GM11168 (cell line): ENCODE data around the gene CRTC3.
"Not testable (repeated sequence)": the region's sequence is repeated elsewhere in the genome, so short reads cannot be mapped to it uniquely, and the experiment has no call there.

Experiments
- in situ Hi-C: fragments of 300-500 bp; cut with MboI; formaldehyde crosslinking; loops from one replicate; pipeline ENCODE4 v1.12.0; 2022; ENCODE audit warnings: low sequenced_read_pairs; ENCODE audit not compliant: unreplicated experiment

CRTC3 gene

GRCh38 chr15:90644526-90644925 is 114.8 kb downstream of the CRTC3 start:
- in situ Hi-C loops, result no loop called here

GRCh38 chr15:90644952-90645725 is 115.4 kb downstream of the CRTC3 start:
- in situ Hi-C loops, result loop anchor here (5.0 kb wide), 1 partner anchor 242 kb away; no protein-coding TSS in a partner anchor

DNA sequence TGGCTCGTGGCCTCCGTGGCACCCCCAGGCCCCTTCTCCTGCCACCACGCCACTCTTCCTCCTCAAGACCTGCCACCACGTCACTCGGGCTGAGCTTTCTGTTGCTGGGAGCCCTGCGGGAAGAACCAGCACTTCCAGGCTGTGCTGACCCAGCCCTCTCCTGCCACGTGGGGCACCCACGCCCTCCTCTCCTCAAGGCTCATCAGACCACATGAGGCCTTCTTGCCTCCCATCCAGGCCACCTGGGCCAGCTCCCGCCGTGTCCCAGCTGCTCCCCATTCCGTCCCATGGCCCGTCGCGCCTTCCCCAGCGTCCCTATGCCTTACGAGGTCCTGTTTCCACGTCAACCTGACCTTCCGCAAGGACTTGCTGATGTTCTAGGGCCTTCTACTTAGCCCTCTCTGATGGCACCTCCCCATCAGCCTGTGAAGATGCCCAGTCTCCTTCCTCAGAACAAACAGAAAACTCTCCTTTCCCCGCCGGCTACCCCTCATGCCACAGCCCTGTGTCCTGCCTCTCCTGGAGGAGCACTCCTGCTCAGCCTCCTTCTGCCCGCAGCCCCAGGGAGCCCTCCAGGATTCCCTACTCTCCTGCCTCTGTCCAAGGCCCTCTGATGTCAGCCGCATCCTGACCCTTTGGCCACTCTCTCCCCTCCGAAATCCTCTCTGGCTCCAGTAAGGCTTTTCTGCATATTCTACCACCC is 116.3 kb downstream of the CRTC3 start:
- in situ Hi-C loops, result loop anchor here (5.0 kb wide), 1 partner anchor 241 kb away; no protein-coding TSS in a partner anchor

GRCh38 chr15:90646662-90647305 is 117.1 kb downstream of the CRTC3 start:
- in situ Hi-C loops, result loop anchor here (5.0 kb wide), 1 partner anchor 241 kb away; no protein-coding TSS in a partner anchor

DNA sequence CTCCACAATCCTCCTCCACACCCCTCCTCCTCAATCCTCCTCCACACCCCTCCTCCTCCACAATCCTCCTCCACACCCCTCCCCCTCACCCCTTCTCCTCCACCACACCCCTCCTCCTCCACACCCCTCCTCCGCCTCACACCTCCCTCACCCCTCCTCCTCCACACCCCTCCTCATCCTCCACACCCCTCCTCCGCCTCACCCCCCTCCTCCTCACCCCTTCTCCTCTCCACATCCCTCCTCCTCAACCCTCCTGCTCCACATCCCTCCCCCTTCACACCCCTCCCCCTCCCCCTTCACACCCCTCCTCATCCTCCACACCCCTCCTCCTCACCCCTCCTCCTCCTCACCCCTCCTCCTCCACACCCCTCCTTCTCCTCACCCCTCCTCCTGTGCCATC is 117.6 kb downstream of the CRTC3 start:
- in situ Hi-C loops, result loop anchor here (5.0 kb wide), 1 partner anchor 240 kb away; no protein-coding TSS in a partner anchor

DNA sequence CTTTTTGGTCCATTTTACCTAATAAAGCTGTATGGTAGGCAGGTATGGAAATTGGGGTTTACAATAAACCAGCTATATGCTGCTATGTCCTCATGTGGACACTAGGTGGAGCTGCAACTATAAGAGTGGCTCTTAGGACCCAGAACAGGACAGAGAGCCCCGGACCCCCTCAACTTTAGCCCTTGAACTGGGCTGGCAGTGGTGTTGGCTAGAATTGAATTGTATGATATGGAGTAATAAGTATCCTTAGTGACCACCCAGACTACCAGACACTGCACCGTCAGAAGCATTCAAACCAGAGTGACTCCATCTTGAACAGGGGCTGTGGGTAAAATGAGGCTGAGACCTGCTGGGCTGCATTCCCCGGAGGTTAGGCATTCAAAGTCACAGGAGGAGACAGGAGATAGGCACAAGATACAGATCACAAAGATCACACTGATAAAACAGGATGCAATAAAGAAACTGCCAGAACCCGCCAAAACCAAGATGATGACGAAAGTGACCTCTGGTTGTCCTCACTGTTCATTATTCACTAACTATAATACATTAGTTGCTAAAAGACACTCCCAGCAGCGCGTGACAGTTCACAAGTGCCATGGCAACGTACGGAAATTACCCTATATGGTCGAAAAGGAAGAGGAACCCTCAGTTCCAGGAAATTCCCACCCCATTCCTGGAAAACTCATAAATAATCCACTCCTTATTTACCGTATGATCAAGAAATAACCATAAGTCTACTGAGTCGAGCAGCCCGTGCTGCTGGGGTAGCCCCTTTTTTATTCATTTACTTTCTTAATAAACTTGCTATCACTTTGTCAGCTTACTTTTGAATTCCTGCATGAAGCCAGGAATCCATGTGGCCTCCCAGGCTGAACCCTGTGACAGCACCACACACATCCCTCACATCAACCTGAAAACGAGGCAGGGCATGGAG is 118.7 kb downstream of the CRTC3 start:
- in situ Hi-C loops, result loop anchor here (5.0 kb wide), 1 partner anchor 239 kb away; no protein-coding TSS in a partner anchor

GRCh38 chr15:90650117-90650955 is 120.6 kb downstream of the CRTC3 start:
- in situ Hi-C loops, result no loop called here

DNA sequence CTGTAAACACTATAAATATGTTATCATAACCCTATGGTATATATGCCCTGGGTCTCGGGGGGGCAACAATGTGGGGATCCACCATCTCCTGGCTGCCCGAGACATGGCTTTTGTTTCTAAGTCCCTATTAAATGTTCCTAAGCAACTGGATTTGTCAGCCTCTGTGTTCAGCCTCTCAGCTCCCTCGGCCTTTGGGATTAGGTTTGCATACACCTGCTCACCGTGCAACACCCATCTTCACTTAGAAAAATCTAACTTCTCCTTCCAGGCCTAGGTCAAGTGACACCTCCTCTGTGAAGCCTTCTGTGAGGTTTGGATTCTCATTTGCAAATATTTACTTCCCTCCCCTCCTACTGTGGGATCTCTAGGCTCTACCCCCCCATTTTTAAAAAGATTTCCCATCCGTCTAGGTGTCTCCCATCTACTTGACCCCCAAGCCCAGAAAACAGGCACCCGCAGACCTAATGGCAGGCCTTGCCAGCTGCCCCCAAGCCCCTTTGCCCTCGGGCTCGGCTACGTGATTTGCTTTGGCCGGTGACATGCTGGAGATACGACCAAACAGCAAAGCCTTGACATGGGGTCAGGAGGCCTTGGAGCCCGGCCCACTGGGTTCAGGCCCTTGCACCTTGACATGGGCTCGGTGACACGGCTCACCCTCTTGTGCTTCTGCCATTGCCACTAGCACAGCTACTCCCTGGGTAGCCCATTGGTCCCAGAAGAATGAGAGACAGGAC is 121.4 kb downstream of the CRTC3 start:
- in situ Hi-C loops, result no loop called here

DNA sequence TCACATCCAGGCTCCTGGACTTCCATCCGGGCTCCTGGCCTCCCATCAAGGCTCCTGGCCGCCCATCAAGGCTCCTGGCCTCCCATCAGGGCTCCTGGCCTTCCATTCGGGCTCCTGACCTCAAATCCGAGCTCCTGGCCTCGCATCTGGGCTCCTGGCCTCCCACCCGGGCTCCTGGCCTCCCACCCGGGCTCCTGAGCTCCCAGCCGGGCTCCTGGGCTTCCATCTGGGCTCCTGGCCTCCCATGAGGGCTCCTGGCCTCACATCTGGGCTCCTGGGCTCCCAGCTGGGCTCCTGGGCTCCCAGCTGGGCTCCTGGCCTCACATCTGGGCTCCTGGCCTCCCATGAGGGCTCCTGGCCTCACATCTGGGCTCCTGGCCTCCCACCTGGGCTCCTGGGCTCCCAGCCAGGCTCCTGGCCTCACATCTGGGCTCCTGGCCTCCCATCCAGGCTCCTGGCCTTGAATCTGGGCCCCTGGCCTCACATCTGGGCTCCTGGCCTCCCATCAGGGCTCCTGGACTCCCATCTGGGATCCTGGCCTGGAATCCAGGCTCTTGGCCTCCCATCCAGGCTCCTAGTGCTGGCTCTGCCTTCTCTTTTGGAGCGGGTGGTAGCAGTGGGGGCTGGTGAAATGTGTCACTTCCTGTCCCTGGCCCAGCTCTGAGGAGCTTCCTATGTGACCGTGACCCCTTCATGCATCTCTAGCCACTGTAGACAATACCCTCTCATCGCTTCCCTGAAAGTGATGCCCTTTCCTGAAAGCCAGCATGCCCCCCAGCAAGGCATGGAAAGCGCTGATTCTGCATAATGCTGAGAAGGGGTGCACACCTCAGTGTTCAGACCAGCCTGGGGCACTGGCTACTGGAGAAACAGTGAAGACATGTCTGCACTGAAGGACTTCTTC is 124.8 kb downstream of the CRTC3 start:
- in situ Hi-C loops, result loop anchor here (5.0 kb wide), 1 partner anchor 38 kb away; no protein-coding TSS in a partner anchor

- in situ Hi-C loops, result loop anchor here (5.0 kb wide), 1 partner anchor 35 kb away; no protein-coding TSS in a partner anchor
Measured at GRCh38 chr15:90657520-90658172, 127.9 kb downstream of the CRTC3 start.

DNA sequence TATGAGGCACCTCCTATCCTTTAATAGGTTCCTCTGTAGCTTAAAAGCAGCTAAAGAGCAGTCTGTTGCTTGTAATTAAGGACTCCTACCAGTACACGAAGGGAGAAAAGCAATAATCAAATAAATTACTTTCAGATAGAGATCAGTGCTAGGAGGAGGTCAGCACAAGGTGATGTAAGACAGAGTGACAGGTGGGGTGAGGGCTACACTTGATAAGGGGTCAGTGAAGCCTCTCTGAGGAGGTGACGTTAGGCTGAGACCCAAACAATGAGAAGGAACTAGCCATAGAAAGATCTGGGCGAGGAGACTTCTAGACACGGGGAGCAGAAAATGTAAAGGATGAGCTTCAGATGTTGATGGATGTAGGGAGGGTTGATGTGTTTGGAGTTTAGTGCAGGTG is 129.8 kb downstream of the CRTC3 start:
- in situ Hi-C loops, result loop anchor here (5.0 kb wide), 1 partner anchor 33 kb away; no protein-coding TSS in a partner anchor

DNA sequence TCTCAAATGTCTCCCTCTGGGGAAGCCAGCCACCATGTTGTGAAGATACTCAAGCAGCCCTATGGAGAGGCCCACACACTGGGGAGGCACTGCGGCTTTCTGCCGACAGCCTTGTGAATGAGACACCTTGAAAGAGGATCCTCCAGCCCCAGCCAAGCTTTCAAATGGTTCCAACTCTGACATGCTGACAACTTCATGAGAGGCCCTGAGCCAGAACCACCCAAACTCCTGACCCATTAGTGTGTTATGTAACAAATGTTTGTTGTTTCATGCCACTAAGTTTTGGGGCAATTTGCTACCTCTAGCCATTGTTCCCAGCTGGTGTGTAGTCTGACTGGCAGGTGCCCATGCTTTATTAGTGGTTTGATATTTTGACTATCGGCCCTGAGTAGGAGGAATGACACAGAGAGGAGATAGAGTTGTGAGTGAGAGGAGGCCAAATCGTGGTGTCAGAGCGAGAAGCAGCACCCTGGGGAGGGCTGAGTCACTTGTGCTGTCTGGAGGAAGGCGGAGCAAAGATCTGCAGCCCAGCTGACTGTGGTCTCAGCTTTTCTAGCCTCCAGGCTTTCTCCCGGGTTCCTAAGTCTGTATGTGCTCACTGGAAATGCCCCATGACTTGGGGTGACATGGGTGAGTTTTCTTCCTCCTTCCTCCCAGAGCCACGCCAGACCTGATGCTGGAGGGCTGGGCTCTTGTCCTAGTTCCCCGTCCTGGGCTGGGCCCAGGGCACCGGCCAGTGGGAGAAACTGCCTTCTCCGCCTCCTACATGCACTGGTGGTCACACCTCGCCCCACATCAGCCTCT is 130.7 kb downstream of the CRTC3 start:
- in situ Hi-C loops, result no loop called here

- in situ Hi-C loops, result not testable (repeated sequence)
Measured at GRCh38 chr15:90660999-90661330, 131.2 kb downstream of the CRTC3 start.

DNA sequence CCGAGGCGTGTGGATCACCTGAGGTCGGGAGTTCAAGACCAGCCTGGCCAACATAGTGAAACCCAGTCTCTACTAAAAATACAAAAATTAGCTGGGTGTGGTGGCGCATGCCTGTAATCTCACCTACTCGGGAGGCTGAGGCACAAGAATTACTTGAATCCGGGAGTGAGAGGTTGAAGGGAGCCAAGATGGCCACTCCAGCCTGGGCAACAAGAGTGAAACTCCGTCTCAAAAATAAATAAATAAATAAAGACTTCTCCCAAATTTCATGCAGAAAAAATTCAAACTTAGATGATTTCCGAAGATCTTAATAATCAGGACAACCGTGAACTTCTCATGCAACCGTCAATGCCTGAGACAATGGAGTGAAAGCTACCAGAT is 134.3 kb downstream of the CRTC3 start:
- in situ Hi-C loops, result not testable (repeated sequence)

DNA sequence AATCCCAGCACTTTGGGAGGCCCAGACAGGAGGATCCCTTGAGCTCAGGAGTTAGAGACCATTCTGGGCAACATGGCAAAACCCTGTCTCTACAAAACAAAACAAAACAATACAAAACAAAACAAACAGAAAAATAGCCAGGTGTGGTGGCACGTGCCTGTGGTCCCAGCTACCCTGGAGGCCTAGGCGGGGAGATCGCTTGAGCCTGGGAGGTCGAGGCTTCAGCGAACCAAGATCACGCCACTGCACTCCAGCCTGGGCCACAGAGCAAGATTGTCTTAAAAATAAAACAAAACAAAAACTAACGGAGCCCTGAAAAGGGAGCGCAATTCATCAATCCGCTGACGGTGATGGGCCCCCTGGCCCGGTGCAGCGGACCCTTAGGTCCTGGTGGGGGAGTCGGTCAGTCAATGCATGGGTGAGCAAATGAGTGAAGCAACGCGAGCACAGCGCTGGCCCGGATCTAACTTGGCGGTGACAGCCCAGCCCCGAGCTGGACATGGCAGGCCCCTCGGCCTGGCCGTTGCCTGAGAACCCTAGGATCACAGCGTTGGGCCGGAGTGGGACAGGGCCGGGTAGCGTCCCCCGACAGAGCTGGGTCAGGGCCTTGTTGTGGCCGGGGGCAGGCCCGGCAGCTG is 135.0 kb downstream of the CRTC3 start:
- in situ Hi-C loops, result no loop called here
